ENCODE results near the gene EMP3.

Gene EMP3

DNA sequence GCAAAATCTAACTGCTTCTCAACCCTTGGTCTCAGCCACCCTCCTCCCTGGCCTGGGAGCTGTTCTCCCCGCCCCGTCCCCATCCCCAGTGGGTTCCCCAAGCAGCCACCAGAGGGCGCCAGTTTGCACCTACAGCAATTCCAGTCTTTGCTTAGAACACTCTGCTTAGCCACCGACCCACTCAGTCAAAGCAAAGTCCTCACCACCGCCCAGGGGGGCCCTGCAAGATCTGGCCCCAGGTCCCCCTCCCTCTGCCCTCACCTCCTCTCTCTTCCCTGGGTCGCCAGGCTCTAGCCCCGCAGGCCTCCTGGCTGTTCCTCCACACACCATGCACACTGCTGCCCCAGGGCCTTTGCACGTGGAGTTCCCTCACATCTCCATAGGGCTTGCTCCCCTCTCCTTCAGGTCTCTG is 26.0 kb downstream of the EMP3 start:
- no peak overlapping the region for H3K27ac ChIP-seq (ENCODE audit: low read depth, low read length)
- H3K4me1 ChIP-seq (ENCODE audit: insufficient read depth, low read length), result no peaks in the 10 kb centered on the region
- H3K27me3 ChIP-seq (ENCODE audit: control insufficient read depth in 1 of 2, insufficient read depth in 2 of 2, low read length in 2 of 2), result no peaks in the 10 kb centered on the region
- H3K9me3 ChIP-seq (ENCODE audit: low read length), result no peaks in the 10 kb centered on the region
- no peak overlapping the region for H3K4me3 ChIP-seq (ENCODE audit: low read depth in 1 of 2, low read length in 2 of 2)
- no peaks in the 10 kb centered on the region for H3K36me3 ChIP-seq (ENCODE audit: insufficient read depth, low read length)
- H3K9ac ChIP-seq (ENCODE audit: low read length), result no peak overlapping the region

- no peak overlapping the region for H3K27ac ChIP-seq (ENCODE audit: low read depth, low read length)
- no peaks in the 10 kb centered on the region for H3K27me3 ChIP-seq (ENCODE audit: control insufficient read depth in 1 of 2, insufficient read depth in 2 of 2, low read length in 2 of 2)
- H3K9ac ChIP-seq (ENCODE audit: low read length), result no peak overlapping the region
- H3K4me3 ChIP-seq (ENCODE audit: low read depth in 1 of 2, low read length in 2 of 2), result no peak overlapping the region
- H3K9me3 ChIP-seq (ENCODE audit: low read length), result no peaks in the 10 kb centered on the region
- H3K4me1 ChIP-seq (ENCODE audit: insufficient read depth, low read length), result no peaks in the 10 kb centered on the region
- no peaks in the 10 kb centered on the region for H3K36me3 ChIP-seq (ENCODE audit: insufficient read depth, low read length)
Observed at GRCh38 chr19:48353677-48354076, 28.3 kb downstream of the EMP3 start.

DNA sequence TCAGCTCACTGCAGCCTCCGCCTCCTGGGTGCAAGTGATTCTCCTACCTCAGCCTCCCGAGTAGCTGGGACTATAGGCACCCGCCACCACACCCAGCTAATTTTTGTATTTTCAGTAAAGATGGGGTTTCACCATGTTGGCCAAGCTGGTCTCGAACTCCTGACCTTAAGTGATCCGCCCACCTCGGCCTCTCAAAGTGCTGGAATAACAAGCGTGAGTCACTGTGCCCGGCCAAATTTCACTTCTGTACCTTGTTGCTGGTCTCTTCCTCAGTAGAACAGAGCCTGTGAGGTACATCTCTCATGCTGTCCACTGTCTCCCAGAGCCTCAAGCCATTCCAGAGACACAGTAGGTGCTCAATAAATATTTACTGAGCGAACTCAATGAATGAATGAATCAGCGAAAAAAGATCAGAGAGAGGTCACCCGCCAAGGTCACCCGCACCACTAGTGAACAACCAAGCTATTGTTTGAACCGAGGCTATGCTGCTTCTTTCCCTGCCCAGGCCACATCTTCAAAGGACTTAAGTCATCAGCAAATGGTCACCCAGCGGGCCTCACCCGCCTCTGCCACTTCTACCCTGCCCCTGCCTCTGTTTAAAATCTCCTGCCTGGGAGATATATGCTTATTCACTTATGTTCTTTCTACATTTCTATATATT is 29.1 kb downstream of the EMP3 start:
- no peak overlapping the region for H3K27ac ChIP-seq (ENCODE audit: low read depth, low read length)
- no peaks in the 10 kb centered on the region for H3K36me3 ChIP-seq (ENCODE audit: insufficient read depth, low read length)
- H3K4me3 ChIP-seq (ENCODE audit: low read depth in 1 of 2, low read length in 2 of 2), result no peak overlapping the region
- no peaks in the 10 kb centered on the region for H3K9me3 ChIP-seq (ENCODE audit: low read length)
- H3K4me1 ChIP-seq (ENCODE audit: insufficient read depth, low read length), result no peaks in the 10 kb centered on the region
- H3K27me3 ChIP-seq (ENCODE audit: control insufficient read depth in 1 of 2, insufficient read depth in 2 of 2, low read length in 2 of 2), result no peaks in the 10 kb centered on the region
- H3K9ac ChIP-seq (ENCODE audit: low read length), result no peak overlapping the region

GRCh38 chr19:48355365-48355954 is 30.1 kb downstream of the EMP3 start:
- H3K27ac ChIP-seq (ENCODE audit: low read depth, low read length), result no peak overlapping the region
- no peaks in the 10 kb centered on the region for H3K9me3 ChIP-seq (ENCODE audit: low read length)
- H3K9ac ChIP-seq (ENCODE audit: low read length), result no peak overlapping the region
- H3K27me3 ChIP-seq (ENCODE audit: control insufficient read depth in 1 of 2, insufficient read depth in 2 of 2, low read length in 2 of 2), result no peaks in the 10 kb centered on the region
- no peak overlapping the region for H3K4me3 ChIP-seq (ENCODE audit: low read depth in 1 of 2, low read length in 2 of 2)
- H3K4me1 ChIP-seq (ENCODE audit: insufficient read depth, low read length), result no peaks in the 10 kb centered on the region
- no peaks in the 10 kb centered on the region for H3K36me3 ChIP-seq (ENCODE audit: insufficient read depth, low read length)

DNA sequence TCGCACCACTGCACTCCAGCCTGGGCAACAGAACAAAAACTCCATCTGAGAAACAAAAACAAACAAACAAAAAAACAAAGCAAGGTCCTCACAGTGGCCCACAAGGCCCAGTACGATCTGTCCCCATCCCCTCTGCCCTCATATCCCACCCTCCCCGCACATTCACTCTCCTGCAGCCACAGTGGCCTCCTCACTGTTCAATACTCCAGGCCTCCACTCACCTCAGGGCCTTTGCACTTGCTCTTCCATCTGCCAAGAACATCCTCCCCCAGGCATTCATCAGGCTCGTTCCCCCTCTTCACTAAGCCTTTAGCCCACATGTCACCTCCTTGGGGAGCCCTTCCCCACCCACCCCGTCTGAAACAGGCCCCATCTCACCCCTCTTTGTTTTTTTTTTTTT is 33.8 kb downstream of the EMP3 start:
- Histone ChIP-seq H3K4me1 (ENCODE audit: insufficient read depth, low read length) (peaks cover 5% of the 10 kb centered on the region), H3K36me3 (ENCODE audit: insufficient read depth, low read length) (no peaks in the 10 kb centered on the region), H3K9me3 (ENCODE audit: low read length) (no peaks in the 10 kb centered on the region), H3K27ac (ENCODE audit: low read depth, low read length) (no peak overlapping the region), H3K4me3 (ENCODE audit: low read depth in 1 of 2, low read length in 2 of 2) (no peak overlapping the region), H3K9ac (ENCODE audit: low read length) (no peak overlapping the region), H3K27me3 (ENCODE audit: control insufficient read depth in 1 of 2, insufficient read depth in 2 of 2, low read length in 2 of 2) (no peaks in the 10 kb centered on the region)

GRCh38 chr19:48361912-48362311 is 36.6 kb downstream of the EMP3 start:
- Histone ChIP-seq H3K27me3 (ENCODE audit: control insufficient read depth in 1 of 2, insufficient read depth in 2 of 2, low read length in 2 of 2) (no peaks in the 10 kb centered on the region), H3K9ac (ENCODE audit: low read length) (no peak overlapping the region), H3K4me1 (ENCODE audit: insufficient read depth, low read length) (peaks cover 11% of the 10 kb centered on the region), H3K4me3 (ENCODE audit: low read depth in 1 of 2, low read length in 2 of 2) (no peak overlapping the region), H3K27ac (ENCODE audit: low read depth, low read length) (no peak overlapping the region), H3K9me3 (ENCODE audit: low read length) (no peaks in the 10 kb centered on the region), H3K36me3 (ENCODE audit: insufficient read depth, low read length) (no peaks in the 10 kb centered on the region)

DNA sequence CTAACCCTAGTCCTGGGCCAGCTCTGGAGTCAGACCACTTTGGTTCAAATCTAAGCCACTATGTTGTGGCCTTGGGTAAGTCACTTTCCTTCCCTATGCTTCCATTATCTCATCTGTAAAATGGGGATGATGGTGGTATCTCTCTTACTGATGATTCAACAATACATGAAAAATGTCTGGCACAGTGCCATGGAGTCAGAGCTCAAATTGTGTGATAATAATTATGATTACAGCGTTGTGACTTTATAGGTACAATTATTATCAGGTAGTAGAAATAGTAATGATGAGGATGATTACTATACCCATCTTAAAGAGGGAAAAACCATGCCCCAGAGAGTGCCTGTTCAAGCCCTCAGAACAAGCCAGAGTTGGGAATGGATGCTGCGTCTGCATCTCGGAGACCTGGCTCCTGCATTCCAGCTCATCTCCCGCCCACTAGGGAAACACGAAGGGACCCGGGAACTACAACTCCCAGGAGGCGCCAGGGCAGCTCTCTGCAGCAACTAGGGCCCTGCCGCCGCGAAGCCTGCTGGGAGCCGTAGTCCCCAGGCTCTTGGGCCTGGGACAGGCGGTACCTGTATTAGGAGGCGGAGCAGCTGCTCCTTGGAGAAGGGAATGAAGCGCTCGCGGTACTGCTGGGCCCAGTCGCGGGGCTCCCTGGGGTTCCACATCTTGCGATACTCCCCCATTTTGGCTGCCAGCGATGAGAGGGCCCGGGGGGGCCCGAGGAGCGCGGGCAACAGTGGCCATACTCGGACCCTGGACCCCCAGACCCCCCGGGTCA is 37.6 kb downstream of the EMP3 start:
- Histone ChIP-seq H3K36me3 (ENCODE audit: insufficient read depth, low read length) (no peaks in the 10 kb centered on the region), H3K27me3 (ENCODE audit: control insufficient read depth in 1 of 2, insufficient read depth in 2 of 2, low read length in 2 of 2) (no peaks in the 10 kb centered on the region), H3K27ac (ENCODE audit: low read depth, low read length) (peak overlapping the region; percentile 100), H3K4me3 (ENCODE audit: low read depth in 1 of 2, low read length in 2 of 2) (peak overlapping the region; percentile 80 to 89), H3K4me1 (ENCODE audit: insufficient read depth, low read length) (peaks cover 11% of the 10 kb centered on the region), H3K9me3 (ENCODE audit: low read length) (no peaks in the 10 kb centered on the region), H3K9ac (ENCODE audit: low read length) (peak overlapping the region; percentile 72)

GRCh38 chr19:48363500-48363809 is 38.1 kb downstream of the EMP3 start:
- Histone ChIP-seq H3K27me3 (ENCODE audit: control insufficient read depth in 1 of 2, insufficient read depth in 2 of 2, low read length in 2 of 2) (no peaks in the 10 kb centered on the region), H3K4me3 (ENCODE audit: low read depth in 1 of 2, low read length in 2 of 2) (peak overlapping the region; percentile 80 to 89)

GRCh38 chr19:48363810-48364597 is 38.7 kb downstream of the EMP3 start, which contains the start of the genes SYNGR4 and TMEM143:
Gene SYNGR4, plus strand, starts transcription at chr19:48364367. Its CDS starts 1,476 bp downstream, at chr19:48365843.
Gene TMEM143, minus strand, starts transcription at chr19:48363940. Its CDS starts 20 bp downstream, at chr19:48363920.
- H3K4me1 ChIP-seq (ENCODE audit: insufficient read depth, low read length), result peaks cover 11% of the 10 kb centered on the region
- H3K27me3 ChIP-seq (ENCODE audit: control insufficient read depth in 1 of 2, insufficient read depth in 2 of 2, low read length in 2 of 2), result no peaks in the 10 kb centered on the region
- H3K9me3 ChIP-seq (ENCODE audit: low read length), result no peaks in the 10 kb centered on the region
- peak within 1 kb of the TSS; percentile 72 for H3K9ac ChIP-seq (ENCODE audit: low read length)
- H3K4me3 ChIP-seq (ENCODE audit: low read depth in 1 of 2, low read length in 2 of 2), result peak within 1 kb of the TSS; percentile 80 to 89
- H3K36me3 ChIP-seq (ENCODE audit: insufficient read depth, low read length), result no peaks in the 10 kb centered on the region
- H3K27ac ChIP-seq (ENCODE audit: low read depth, low read length), result peak within 1 kb of the TSS; percentile 100

More at GRCh38 chr19:48363500-48363809, 38.1 kb downstream of the EMP3 start:
- peaks cover 11% of the 10 kb centered on the region for H3K4me1 ChIP-seq (ENCODE audit: insufficient read depth, low read length)
- H3K9ac ChIP-seq (ENCODE audit: low read length), result peak overlapping the region; percentile 72
- no peaks in the 10 kb centered on the region for H3K9me3 ChIP-seq (ENCODE audit: low read length)
- peak overlapping the region; percentile 100 for H3K27ac ChIP-seq (ENCODE audit: low read depth, low read length)
- H3K36me3 ChIP-seq (ENCODE audit: insufficient read depth, low read length), result no peaks in the 10 kb centered on the region

GRCh38 chr19:48364598-48365348 is 39.4 kb downstream of the EMP3 start:
- H3K4me1 ChIP-seq (ENCODE audit: insufficient read depth, low read length), result peaks cover 11% of the 10 kb centered on the region
- H3K4me3 ChIP-seq (ENCODE audit: low read depth in 1 of 2, low read length in 2 of 2), result peak overlapping the region in 1 of 2 donors; percentile 56
- H3K9me3 ChIP-seq (ENCODE audit: low read length), result no peaks in the 10 kb centered on the region
- no peaks in the 10 kb centered on the region for H3K36me3 ChIP-seq (ENCODE audit: insufficient read depth, low read length)
- no peaks in the 10 kb centered on the region for H3K27me3 ChIP-seq (ENCODE audit: control insufficient read depth in 1 of 2, insufficient read depth in 2 of 2, low read length in 2 of 2)
- H3K27ac ChIP-seq (ENCODE audit: low read depth, low read length), result no peak overlapping the region
- no peak overlapping the region for H3K9ac ChIP-seq (ENCODE audit: low read length)
